CD4-positive, alpha-beta T cell treated with Interleukin-15 for 1 hour (primary cell): Measurements from ENCODE around the gene SLC19A1.

ENCODE experiments used
- DNase-seq: peaks from one replicate; pipeline ENCODE4 v3.0.0-alpha.2; 2020

SLC19A1 gene

GRCh38 chr21:45488931-45489721 is 53.1 kb downstream of the SLC19A1 start:
- DNase-seq, result no peak

- no peak for DNase-seq
These were observed 54.2 kb downstream of the SLC19A1 start for GRCh38 chr21:45487891-45488600.

- DNase-seq, result no peak
These were observed 55.0 kb downstream of the SLC19A1 start for GRCh38 chr21:45487161-45487806.

GRCh38 chr21:45486443-45487160 is 55.6 kb downstream of the SLC19A1 start:
- DNase-seq, result no peak

- no peak for DNase-seq
These were observed 56.4 kb downstream of the SLC19A1 start for GRCh38 chr21:45485686-45486442.

GRCh38 chr21:45484318-45484717 is 57.9 kb downstream of the SLC19A1 start:
- DNase-seq, result no peak

- DNase-seq, result peak; percentile 54
These were observed 59.1 kb downstream of the SLC19A1 start for GRCh38 chr21:45482899-45483821.

- DNase-seq, result no peak
These were observed 60.0 kb downstream of the SLC19A1 start for GRCh38 chr21:45481977-45482898.

GRCh38 chr21:45481566-45481965 is 60.7 kb downstream of the SLC19A1 start:
- DNase-seq, result no peak

- DNase-seq, result no peak
These were observed 61.3 kb downstream of the SLC19A1 start for GRCh38 chr21:45480701-45481500.

GRCh38 chr21:45479691-45480675 is 62.3 kb downstream of the SLC19A1 start:
- no peak for DNase-seq

GRCh38 chr21:45478816-45479669 is 63.2 kb downstream of the SLC19A1 start:
- no peak for DNase-seq

GRCh38 chr21:45478115-45478801 is 64.0 kb downstream of the SLC19A1 start:
- peak; percentile 86 for DNase-seq

GRCh38 chr21:45477176-45478114 is 64.8 kb downstream of the SLC19A1 start:
- no peak for DNase-seq

- DNase-seq, result no peak
These were observed 65.7 kb downstream of the SLC19A1 start for GRCh38 chr21:45476582-45476981.
